ENCODE data around the gene ATP6V0E2.
"Not testable (repeated sequence)": the region's sequence is repeated elsewhere in the genome, so short reads cannot be mapped to it uniquely, and the experiment has no call there.

GRCh38 chr7:149910219-149910618, 36.5 kb downstream of the ATP6V0E2 start:
- not testable (repeated sequence) for TF ChIP-seq POLR2AphosphoS5, CTCF, POLR2A, EP300 (IDR thresholded peaks at IDR 0.05)
